Measurements from ENCODE around the gene HTR4. TPM values are rescaled to one million over a fixed set of nuclear protein-coding genes. Genes with fewer than 3 reads are reported as not detected.

The HTR4 gene
- total RNA-seq: 0.22 TPM
- long read RNA-seq: 0 reads

- peak; percentile 36 for ATAC-seq (ENCODE audit: poor library complexity)
- no peak for DNase-seq
- intact Hi-C loops (cut with DNase I): no loop called here
These were observed at the start of gene HTR4 for GRCh38 chr5:148653836-148654781. HTR4 (minus strand) TSS chr5:148654527; CDS start chr5:148637014, 17,513 bp downstream.

- intact Hi-C loops (cut with DNase I): no loop called here
- DNase-seq: no peak
- ATAC-seq (ENCODE audit: poor library complexity): no peak
These were observed 47.8 kb upstream of the HTR4 start for GRCh38 chr5:148702019-148702596.

- intact Hi-C loops (cut with DNase I): no loop called here
- DNase-seq (no peak), ATAC-seq (ENCODE audit: poor library complexity) (no peak)
These were observed 44.7 kb upstream of the HTR4 start for GRCh38 chr5:148699028-148699427.

GRCh38 chr5:148697809-148698196, 43.5 kb upstream of the HTR4 start:
- ATAC-seq (ENCODE audit: poor library complexity): no peak
- DNase-seq: no peak
- intact Hi-C loops (cut with DNase I): no loop called here

GRCh38 chr5:148697180-148697808, 43.0 kb upstream of the HTR4 start:
- no peak for DNase-seq
- intact Hi-C loops (cut with DNase I): no loop called here
- peak; percentile 34 for ATAC-seq (ENCODE audit: poor library complexity)

GRCh38 chr5:148696187-148697036, 42.1 kb upstream of the HTR4 start:
- intact Hi-C loops (cut with DNase I): no loop called here
- DNase-seq (no peak), ATAC-seq (ENCODE audit: poor library complexity) (no peak)

GRCh38 chr5:148690945-148691344, 36.6 kb upstream of the HTR4 start:
- intact Hi-C loops (cut with DNase I): no loop called here
- no peak for DNase-seq
- ATAC-seq (ENCODE audit: poor library complexity): no peak

- DNase-seq: no peak
- intact Hi-C loops (cut with DNase I): no loop called here
- ATAC-seq (ENCODE audit: poor library complexity): no peak
These were observed 34.5 kb upstream of the HTR4 start for GRCh38 chr5:148688787-148689186.

GRCh38 chr5:148687871-148688270, 33.5 kb upstream of the HTR4 start:
- DNase-seq (no peak), ATAC-seq (ENCODE audit: poor library complexity) (no peak)
- intact Hi-C loops (cut with DNase I): no loop called here

- ATAC-seq (ENCODE audit: poor library complexity): no peak
These were observed 33.1 kb upstream of the HTR4 start for GRCh38 chr5:148687427-148687826.

GRCh38 chr5:148686660-148687059, 32.3 kb upstream of the HTR4 start:
- no peak for ATAC-seq (ENCODE audit: poor library complexity)
- intact Hi-C loops (cut with DNase I): no loop called here
- DNase-seq: no peak

More at GRCh38 chr5:148687427-148687826, 33.1 kb upstream of the HTR4 start:
- no peak for DNase-seq
- intact Hi-C loops (cut with DNase I): no loop called here

GRCh38 chr5:148685520-148686134, 31.3 kb upstream of the HTR4 start:
- ATAC-seq (ENCODE audit: poor library complexity) (peak; percentile 91), DNase-seq (no peak)
- intact Hi-C loops (cut with DNase I): no loop called here

GRCh38 chr5:148684528-148684927, 30.2 kb upstream of the HTR4 start:
- ATAC-seq (ENCODE audit: poor library complexity) (no peak), DNase-seq (no peak)
- intact Hi-C loops (cut with DNase I): no loop called here

GRCh38 chr5:148683651-148684050, 29.3 kb upstream of the HTR4 start:
- DNase-seq (no peak), ATAC-seq (ENCODE audit: poor library complexity) (no peak)
- intact Hi-C loops (cut with DNase I): no loop called here

GRCh38 chr5:148682058-148683026, 28.0 kb upstream of the HTR4 start:
- ATAC-seq (ENCODE audit: poor library complexity): no peak

GRCh38 chr5:148681157-148682057, 27.1 kb upstream of the HTR4 start:
- intact Hi-C loops (cut with DNase I): no loop called here
- ATAC-seq (ENCODE audit: poor library complexity) (no peak), DNase-seq (no peak)

More at GRCh38 chr5:148682058-148683026, 28.0 kb upstream of the HTR4 start:
- intact Hi-C loops (cut with DNase I): no loop called here
- DNase-seq: no peak
